ENCODE results near the gene CCL1. TPM values are rescaled to one million over a fixed set of nuclear protein-coding genes. Genes with fewer than 3 reads are reported as not detected.

Gene CCL1
- total RNA-seq, 2 donors from 2014 or later, result not detected

DNA sequence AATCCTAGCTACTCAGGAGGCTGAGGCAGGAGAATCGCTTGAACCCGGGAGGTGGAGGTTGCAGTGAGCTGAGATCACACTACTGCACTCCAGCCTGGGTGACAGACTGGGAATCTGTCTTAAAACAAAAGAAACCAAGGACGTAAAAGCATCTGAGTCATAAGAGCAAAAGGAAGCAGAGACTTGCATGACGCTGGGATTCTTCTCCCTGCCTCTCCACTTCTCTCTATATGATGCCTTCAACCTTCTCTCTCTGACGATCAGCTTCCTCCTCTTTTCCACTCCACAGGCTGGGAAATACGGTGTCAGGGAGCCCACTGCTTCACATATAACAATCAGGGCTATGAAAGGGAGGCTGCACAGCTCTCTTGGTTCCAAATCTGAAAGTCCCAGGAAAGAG, 43.2 kb upstream of the CCL1 start:
- TF ChIP-seq POLR2AphosphoS5 (IDR thresholded peaks at IDR 0.05), result no peak
- no peak for TF ChIP-seq POLR2A (IDR thresholded peaks at IDR 0.05)
- TF ChIP-seq, protein P1, sequence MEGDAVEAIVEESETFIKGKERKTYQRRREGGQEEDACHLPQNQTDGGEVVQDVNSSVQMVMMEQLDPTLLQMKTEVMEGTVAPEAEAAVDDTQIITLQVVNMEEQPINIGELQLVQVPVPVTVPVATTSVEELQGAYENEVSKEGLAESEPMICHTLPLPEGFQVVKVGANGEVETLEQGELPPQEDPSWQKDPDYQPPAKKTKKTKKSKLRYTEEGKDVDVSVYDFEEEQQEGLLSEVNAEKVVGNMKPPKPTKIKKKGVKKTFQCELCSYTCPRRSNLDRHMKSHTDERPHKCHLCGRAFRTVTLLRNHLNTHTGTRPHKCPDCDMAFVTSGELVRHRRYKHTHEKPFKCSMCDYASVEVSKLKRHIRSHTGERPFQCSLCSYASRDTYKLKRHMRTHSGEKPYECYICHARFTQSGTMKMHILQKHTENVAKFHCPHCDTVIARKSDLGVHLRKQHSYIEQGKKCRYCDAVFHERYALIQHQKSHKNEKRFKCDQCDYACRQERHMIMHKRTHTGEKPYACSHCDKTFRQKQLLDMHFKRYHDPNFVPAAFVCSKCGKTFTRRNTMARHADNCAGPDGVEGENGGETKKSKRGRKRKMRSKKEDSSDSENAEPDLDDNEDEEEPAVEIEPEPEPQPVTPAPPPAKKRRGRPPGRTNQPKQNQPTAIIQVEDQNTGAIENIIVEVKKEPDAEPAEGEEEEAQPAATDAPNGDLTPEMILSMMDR (IDR thresholded peaks at IDR 0.05), result no peak
- no peaks in the 10 kb centered on the region for H3K36me3 ChIP-seq
- H3K4me3 ChIP-seq, result no peak overlapping the region
- H3K4me1 ChIP-seq (replicated peaks), result no peaks in the 10 kb centered on the region
- intact Hi-C loops (cut with DNase I), result no loop called here
- H3K9me3 ChIP-seq, result no peaks in the 10 kb centered on the region
- DNase-seq (ENCODE audit: low spot score), result no peak
- no peak overlapping the region for H3K27ac ChIP-seq
- H3K27me3 ChIP-seq (replicated peaks; ENCODE audit: insufficient read depth), result peaks cover 5% of the 10 kb centered on the region
- 83% methylated on average over 6 of the region's 6 CpGs for WGBS

GRCh38 chr17:34403006-34403405, 40.0 kb upstream of the CCL1 start:
- no peak for TF ChIP-seq POLR2AphosphoS5 (IDR thresholded peaks at IDR 0.05)
- TF ChIP-seq, protein P1 (IDR thresholded peaks at IDR 0.05), result no peak
- TF ChIP-seq POLR2A (IDR thresholded peaks at IDR 0.05), result no peak
- intact Hi-C loops (cut with DNase I), result no loop called here
- no peak for DNase-seq (ENCODE audit: low spot score)
- Histone ChIP-seq H3K9me3 (no peaks in the 10 kb centered on the region), H3K27ac (no peak overlapping the region), H3K4me3 (no peak overlapping the region), H3K4me1 (replicated peaks) (no peaks in the 10 kb centered on the region), H3K27me3 (replicated peaks; ENCODE audit: insufficient read depth) (no peaks in the 10 kb centered on the region), H3K36me3 (no peaks in the 10 kb centered on the region)
- 61% methylated on average over 4 of the region's 4 CpGs for WGBS

DNA sequence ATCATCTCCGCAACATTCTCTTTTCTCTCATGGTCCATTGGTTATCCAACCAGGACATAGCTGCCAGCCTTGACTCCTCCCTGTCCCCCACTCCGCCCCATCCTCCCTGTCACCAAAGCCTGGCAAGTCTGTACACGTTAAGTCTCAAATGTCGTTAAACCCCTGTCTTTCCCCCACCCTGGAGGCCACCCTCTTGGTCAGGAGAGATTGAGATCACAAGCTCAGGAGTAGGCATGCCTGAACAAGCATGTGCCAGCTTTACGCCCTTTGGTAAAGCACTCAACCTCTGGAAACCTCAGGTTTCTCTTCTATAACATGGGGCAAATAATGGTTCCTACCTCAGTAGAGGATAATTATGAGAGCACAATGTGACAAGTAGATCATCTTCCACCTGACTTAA, 38.1 kb upstream of the CCL1 start:
- H3K9me3 ChIP-seq, result no peaks in the 10 kb centered on the region
- WGBS, result 43% methylated on average over 5 of the region's 5 CpGs
- no peaks in the 10 kb centered on the region for H3K27me3 ChIP-seq (replicated peaks; ENCODE audit: insufficient read depth)
- H3K27ac ChIP-seq, result no peak overlapping the region
- DNase-seq (ENCODE audit: low spot score), result no peak
- TF ChIP-seq, protein P1 (IDR thresholded peaks at IDR 0.05), result no peak
- TF ChIP-seq POLR2A (IDR thresholded peaks at IDR 0.05), result no peak
- TF ChIP-seq POLR2AphosphoS5 (IDR thresholded peaks at IDR 0.05), result no peak
- no peaks in the 10 kb centered on the region for H3K36me3 ChIP-seq
- intact Hi-C loops (cut with DNase I), result no loop called here
- no peaks in the 10 kb centered on the region for H3K4me1 ChIP-seq (replicated peaks)
- no peak overlapping the region for H3K4me3 ChIP-seq

DNA sequence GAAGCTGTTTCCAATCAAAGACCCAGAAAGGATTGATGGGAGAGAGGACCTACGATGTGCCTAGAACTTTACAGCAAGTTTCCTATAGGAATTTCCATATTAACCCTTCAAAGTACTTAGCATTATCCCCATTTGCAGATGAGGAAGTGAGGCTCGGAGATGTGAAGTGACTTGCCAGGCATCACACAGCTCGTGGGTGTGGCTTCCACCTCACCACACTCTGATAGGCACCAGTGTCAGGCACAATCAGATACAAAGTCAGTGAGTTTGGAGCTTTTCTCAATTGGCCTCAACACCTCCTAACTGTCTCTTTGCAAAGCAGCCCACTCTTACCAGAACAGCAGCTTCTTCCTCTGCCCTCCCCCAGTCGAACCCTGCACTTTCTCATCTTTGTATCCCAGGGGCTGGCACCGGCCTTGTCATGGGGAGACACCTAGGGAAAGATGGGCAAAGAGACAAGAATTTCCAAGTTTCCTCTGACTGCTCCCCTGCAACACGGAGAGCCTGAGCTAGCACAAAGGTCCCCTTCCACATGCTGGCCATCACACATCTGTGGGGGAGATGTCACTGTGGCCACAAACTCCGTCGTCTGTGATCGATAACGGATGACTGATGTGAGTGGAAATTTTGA, 37.4 kb upstream of the CCL1 start:
- H3K36me3 ChIP-seq, result no peaks in the 10 kb centered on the region
- TF ChIP-seq, protein P1 (IDR thresholded peaks at IDR 0.05), result no peak
- TF ChIP-seq POLR2AphosphoS5 (IDR thresholded peaks at IDR 0.05) (no peak), POLR2A (IDR thresholded peaks at IDR 0.05) (no peak)
- no peak for DNase-seq (ENCODE audit: low spot score)
- 81% methylated on average over 10 of the region's 10 CpGs for WGBS
- no peaks in the 10 kb centered on the region for H3K9me3 ChIP-seq
- H3K27ac ChIP-seq, result no peak overlapping the region
- no peaks in the 10 kb centered on the region for H3K27me3 ChIP-seq (replicated peaks; ENCODE audit: insufficient read depth)
- H3K4me3 ChIP-seq, result no peak overlapping the region
- H3K4me1 ChIP-seq (replicated peaks), result no peaks in the 10 kb centered on the region
- intact Hi-C loops (cut with DNase I), result no loop called here

- no peak for TF ChIP-seq POLR2A (IDR thresholded peaks at IDR 0.05)
- TF ChIP-seq, protein P1 (IDR thresholded peaks at IDR 0.05), result no peak
- no peak for TF ChIP-seq POLR2AphosphoS5 (IDR thresholded peaks at IDR 0.05)
- Histone ChIP-seq H3K27me3 (replicated peaks; ENCODE audit: insufficient read depth) (no peaks in the 10 kb centered on the region), H3K4me3 (no peak overlapping the region), H3K36me3 (no peaks in the 10 kb centered on the region), H3K4me1 (replicated peaks) (no peaks in the 10 kb centered on the region), H3K27ac (no peak overlapping the region), H3K9me3 (no peaks in the 10 kb centered on the region)
- no peak for DNase-seq (ENCODE audit: low spot score)
- intact Hi-C loops (cut with DNase I), result no loop called here
- 45% methylated on average over 1 of the region's 1 CpG for WGBS
Observed at GRCh38 chr17:34399725-34400124, 36.7 kb upstream of the CCL1 start.

All from prostate gland (tissue), 2 donors.